Raji (cell line): ENCODE data around the gene DEPP1.

Source experiments
- POLR2A ChIP-seq: IDR thresholded peaks from 2 replicates; pipeline ENCODE4 v1.6.1; 2011; ENCODE audit warnings: low read depth, low read length, control low read depth; ENCODE audit not compliant: insufficient read depth

Gene DEPP1, protein sequence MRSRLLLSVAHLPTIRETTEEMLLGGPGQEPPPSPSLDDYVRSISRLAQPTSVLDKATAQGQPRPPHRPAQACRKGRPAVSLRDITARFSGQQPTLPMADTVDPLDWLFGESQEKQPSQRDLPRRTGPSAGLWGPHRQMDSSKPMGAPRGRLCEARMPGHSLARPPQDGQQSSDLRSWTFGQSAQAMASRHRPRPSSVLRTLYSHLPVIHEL

DNA sequence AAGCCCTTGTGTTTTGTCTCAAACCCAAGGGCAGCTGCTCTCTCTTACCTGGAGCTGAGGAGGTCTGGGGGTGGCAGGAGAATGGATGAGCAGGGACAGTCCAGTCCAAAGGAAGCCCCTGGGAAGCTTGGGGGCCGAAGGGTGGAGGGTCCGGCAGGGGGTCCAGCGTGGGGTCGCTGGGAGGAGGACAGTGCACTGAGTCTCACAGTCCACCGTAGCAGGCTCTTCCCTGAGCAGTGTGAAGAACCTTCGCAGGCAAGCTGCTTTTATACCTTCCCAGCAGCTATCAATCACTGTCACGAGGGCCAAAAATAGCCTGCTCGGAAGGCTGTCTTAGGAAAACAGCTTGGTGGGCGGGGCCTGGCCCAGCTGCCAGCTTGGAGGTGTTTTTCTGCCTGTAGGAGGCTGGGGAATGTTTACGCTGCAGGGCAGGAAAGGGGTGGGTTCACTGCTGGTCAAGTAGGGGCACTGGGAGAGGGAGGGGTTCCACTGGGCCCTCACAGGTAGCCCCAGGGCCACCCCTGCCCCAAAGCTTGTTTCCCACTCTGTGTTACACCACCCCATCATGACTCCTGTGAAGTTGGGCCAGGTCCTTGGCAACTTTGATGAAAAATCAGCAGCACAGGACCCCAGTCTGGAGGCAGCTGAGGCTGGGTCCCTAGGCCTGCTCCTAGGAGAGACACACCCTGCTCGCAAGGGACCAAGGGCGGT is at the start of gene DEPP1:
DEPP1 (minus strand) TSS at position 240 of the 711 bp plus-strand sequence. CDS start 779 bp downstream, outside the sequence.
- no peak for TF ChIP-seq POLR2A

DNA sequence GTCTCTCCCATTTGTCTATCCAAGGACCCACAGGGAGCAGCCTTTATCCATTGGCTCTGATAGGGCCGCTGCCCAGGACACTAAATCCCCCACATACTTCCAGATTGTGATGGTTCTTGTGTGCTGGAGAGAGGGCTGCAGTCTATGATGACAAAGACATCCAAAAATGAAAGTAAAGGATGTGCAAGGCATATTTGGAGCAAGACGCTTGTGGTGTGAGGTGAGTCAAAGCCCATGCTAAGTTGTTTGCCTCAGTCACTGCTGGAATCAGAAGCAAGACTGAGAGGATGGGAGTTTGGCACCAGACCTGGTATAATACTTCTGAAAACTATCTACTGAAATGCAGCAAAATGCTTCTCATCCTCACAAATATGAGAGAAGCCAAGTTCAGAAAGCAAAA is 44.8 kb upstream of the DEPP1 start:
- TF ChIP-seq POLR2A = no peak

DNA sequence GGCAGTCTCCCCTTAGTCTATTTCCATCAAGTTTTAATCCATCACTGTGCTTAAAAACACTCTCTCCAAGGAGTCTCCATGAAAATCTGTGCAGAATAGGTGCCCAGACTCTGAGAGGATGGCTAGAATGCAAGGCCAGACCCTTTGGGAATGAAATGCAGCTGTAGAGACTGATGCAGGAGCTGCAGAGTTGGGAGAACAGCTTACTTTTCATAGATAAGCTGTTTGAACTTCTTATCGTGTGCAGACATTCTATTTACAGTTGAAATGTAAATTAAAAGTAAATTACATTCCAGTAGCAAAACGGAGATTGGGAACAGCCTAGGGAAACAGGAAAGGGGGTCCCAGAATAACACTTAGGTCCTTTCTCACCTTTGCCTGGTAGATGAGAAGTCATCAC is 37.0 kb upstream of the DEPP1 start:
- no peak for TF ChIP-seq POLR2A

DNA sequence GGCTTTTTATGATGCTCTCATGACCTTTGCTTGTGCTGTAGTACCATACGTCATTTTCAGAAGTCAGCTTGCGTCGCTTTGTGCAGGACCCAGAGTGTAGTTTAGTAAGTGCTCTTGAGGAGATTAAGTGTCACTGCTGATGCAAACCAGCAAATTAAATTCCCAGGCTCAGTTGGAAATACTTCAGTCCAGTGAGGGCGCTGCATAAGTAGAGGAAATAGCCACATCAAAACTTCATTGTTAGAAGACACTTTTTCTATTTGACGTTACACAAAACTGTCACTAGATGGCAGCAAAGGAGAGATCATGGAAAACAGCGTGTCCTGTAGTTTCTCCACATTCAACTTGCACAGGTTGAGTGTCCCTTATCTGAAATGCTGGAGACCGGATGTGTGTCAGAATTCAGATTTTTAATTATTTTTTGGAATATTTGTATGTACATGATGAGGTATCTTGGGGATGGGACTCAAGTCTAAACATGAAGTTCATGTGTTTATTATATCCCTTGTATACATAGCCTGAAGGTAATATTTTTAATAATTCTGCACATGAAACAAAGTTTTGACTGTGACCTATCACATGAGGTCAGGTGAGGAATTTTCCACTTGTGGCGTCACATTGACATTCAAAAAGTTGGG is 30.0 kb upstream of the DEPP1 start:
- TF ChIP-seq POLR2A = no peak

DNA sequence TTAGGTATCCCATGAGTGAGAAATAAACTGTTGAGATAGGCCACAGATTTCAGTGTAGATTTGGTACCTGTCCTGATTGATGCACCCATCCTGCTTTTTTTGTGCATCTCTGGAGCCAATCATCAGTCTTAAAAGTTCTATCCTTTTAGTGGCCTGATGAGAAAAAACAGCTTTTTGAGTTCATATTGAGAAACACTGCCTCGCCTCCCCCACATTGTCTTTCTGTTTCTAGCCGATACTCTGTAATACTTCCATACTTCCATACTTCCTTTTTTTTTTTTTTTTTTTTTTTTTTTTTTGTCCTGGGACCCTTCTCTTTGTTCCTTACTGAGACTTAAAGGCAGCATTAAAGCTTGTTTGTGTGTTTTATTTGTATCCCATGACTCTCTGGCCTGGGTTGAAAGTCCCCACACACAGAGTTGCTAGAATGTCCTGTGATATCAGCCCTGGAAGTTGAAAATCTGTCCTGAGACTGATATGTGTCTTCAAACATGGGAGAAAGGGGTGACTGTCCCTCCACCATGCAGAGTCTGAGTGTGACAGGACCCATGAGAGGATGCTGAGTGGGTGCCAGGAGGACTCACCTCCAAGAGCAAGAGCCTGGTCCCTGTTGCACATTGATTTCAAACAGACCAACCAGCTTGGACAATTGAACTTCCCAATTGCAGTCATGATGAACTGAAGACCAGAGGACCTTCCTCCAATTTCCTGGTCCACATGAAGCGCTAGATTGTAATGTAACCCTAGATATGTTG is 27.8 kb upstream of the DEPP1 start:
- TF ChIP-seq POLR2A = no peak

DNA sequence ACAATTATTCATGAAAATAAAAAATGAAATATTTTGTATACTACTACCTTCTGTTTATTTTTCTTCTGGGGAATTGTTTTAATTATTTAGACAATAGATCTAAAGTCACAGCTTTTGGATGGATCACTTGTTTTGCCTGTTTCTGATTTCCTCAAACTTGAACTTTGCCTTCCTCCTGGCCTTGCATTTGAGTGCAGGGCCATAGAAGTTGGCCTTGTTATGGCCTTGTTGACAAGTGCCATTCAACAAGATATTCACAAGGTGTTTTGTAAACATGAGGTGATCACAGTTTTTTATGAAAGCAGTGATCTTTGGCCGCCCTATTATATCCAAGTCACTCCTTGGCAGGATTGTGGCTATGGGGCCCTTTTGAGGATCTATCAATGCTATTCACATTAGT is 26.7 kb upstream of the DEPP1 start:
- TF ChIP-seq POLR2A = no peak

DNA sequence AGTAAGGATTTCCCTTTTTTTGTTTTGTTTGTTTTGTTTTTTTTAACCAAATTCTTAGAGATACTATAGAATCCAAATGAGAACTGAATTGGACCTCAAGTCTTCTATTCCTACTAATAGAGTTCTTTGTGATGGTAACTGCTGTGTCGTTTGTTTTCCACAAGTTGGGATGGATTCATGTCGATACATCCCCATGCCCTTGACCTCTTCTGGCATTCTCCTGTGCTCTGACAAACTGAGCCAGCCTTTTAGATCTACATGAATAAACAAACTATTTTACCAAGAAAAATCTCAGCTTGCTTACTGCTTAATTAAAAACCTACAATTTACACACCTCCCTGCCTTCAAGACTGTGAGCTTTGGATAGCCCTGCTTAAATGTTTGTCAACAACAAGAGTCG is 26.1 kb upstream of the DEPP1 start:
- TF ChIP-seq POLR2A = no peak

DNA sequence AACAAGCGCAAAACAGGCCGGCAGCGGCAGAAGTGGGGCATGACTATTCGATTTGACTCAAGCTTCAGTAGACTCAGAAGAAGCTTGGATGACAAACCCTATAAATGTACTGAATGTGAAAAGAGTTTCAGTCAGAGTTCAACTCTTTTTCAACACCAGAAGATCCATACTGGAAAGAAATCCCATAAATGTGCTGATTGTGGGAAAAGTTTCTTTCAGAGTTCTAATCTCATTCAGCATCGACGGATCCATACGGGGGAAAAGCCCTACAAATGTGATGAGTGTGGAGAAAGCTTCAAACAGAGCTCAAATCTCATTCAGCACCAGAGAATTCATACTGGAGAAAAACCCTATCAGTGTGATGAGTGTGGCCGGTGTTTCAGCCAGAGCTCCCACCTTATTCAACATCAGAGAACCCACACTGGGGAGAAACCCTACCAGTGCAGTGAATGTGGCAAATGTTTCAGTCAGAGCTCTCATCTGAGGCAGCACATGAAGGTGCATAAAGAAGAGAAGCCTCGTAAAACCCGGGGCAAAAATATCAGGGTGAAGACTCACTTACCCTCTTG is 24.9 kb upstream of the DEPP1 start:
- TF ChIP-seq POLR2A = no peak

DNA sequence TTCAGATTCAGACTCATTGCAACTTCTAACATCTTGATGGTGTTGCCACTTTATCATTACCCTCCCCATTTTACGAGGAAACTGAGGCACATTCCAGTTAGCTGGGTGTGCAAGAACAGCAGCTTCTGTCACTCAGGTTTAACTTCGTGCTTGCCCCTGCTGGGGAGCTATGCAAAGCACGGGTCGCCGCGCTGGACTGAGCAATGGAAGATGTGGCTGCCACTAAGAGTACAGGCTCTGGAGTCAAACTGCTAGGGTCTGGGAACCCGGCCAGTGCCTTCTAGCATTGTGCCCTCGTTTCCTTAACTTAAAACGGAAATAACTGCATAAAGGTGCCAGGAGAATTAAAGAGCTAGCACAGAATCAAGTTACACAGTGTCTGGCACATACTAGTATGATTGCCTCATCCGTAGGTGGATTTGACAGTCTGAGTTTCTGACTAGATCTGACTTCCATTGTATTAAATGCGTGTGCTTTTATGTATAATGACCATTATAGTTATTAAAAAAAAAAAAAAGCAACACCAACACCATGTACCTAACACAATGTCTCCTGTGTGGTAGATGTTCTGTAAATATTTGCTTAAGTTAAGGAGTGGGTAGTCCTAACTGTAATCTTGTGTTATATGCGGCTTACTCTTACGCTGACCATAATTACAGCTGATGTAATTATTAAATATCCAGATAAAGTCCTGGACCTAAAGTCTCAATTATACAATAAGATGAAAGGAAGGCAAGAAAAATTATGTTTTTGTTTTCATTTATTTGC is 23.0 kb upstream of the DEPP1 start:
- no peak for TF ChIP-seq POLR2A

DNA sequence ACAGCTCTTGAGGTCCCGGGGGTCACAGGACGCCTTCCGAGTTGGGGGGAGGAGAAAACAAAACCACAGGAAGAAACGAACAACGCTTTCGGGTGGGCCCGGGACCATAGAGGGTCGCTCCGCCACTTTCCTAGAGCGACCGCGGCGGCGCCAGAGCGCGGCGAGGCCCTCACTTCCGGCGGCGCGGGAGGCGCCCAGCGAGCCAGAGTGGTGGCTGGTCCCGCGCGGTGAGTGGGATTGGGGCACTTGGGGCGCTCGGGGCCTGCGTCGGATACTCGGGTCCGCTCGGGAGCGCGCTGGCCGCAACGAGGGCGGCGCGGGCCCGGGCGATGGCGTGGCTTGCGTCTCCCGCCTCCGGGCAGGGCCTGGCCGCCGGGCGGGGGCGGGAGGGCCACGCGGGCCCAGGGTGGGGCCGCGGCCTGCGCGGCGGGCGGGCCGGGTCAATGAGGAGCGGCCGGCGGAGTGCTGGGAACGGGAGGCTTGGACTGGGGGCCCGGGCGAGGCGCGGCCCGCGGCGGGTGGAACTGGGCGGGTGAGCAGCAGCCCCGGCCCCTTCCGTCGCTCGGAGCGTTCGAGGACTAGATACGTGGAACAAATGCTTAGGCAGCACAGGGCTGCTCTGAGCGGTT is 22.3 kb upstream of the DEPP1 start, which contains the start of gene ZNF22:
ZNF22 (plus strand) TSS at position 172 of the 629 bp plus-strand sequence. CDS start 2,446 bp downstream, outside the sequence.
- peak; percentile 77 for TF ChIP-seq POLR2A

DNA sequence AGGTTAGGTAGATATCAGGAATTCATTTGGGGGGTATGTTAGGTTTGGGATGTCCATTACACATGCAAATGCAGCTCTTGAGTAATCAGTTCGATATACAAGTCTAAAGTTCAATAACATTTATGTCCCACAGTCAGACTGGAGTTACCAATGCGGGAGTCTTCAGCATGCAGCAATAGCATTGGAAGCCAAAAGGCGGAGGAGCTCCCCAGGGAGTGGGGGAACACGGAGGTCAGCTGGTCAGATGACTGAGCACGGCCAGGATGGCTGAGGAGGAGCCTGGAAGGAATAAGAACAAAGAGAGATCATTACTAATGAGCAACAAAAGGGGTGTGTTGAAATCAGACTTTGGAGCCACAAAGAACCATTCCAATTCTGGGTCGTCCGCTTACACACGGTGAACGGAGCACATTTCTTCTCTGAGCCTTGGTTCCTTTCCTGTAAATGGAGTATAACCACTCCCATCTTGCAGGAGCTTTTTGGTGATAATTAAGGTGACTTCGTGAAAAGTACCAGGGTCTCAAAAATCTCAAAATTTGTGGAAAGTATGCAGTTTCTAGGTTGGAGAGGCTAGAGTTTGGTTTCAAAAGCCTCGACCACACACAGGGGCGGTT is 21.6 kb upstream of the DEPP1 start:
- TF ChIP-seq POLR2A = no peak

DNA sequence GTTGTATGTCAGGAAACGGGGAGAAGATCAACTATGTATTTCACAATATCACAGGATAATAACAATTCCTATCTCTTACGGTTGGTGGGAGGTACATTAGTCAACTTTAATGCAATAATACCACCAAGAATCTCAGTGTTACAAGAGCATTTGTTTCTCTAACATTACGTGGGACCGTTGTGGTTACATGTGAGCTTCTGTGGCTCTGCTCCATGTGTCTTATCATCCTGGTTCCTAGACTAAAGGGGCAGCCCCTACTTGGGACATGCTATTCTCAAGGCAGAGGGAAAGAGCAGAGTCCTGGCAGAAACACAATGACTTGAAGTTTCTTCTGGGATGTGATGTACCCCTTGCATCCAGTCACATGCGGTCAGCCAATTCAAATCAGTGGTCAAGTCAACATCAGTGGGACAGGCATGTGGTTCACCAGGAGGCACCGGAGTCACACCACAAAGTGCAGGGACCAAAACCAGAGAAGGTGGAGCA is 19.6 kb upstream of the DEPP1 start:
- TF ChIP-seq POLR2A = no peak

DNA sequence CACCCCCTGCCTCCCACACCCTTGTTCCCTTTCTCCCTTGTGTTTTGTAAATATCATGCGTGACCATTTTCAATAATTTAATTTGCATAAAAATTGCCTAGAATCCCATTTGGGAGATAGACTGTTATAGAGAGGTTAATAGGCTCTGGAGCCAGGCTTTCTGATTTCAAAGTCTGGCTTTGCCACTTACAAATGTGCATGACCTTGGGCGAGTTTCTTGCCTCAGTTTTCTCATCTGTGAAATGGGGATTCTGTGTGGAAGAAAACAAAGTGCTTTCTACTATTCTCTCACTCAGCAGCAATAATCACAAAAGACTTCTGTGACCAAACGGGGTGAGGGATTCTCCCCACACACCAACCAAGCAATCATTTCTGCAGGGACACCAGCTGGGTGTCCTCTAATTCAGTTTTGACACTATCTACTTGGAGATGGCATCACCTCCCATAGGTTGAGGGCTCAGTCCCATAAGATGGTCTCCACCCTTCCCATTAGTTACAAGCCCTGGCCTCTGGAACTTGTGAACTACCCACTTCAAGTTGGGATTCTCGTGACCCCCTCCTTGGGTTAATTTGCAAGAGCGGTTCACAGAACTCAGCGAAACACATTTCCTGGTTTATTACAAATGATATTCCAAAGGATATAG is 18.6 kb upstream of the DEPP1 start:
- TF ChIP-seq POLR2A = no peak
